Measurements from ENCODE around the gene DHX8.

DHX8 gene

DNA sequence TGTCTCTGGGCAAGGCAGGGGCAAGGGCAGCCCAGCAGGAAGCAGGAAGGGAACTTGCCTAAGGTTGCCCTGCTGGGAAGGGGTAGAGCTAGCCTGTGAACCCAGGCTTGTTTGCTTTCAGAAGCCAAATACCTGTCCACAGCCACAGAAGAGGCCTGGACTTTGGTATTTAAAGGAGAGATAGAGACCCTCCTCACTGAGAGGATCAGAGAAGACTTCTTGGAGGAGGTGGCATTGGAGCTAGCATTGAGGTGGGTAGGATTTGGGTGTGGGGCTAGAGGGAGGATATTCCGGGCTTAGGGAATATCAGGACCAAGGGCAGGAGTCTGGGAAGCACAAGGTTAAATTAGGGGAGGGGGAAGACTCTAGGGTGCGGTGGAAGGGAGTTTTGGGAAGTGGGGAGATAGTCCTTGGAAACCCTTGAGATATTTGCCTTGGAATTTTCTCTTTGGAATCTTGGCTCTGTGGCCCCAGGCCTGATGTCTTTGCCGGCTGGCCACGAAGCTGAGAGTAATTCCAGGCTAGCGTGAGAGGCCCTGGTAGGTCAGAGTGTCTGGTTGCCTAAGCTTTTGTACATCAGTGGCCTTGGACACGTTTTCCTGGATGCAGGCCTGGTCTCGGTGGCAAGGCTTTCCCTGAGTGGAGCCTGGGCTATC, 75.5 kb downstream of the DHX8 start:
- peaks cover 2% of the 10 kb centered on the region for H3K36me3 Mint-ChIP-seq (ENCODE audit: low read depth)
- H3K9me3 Mint-ChIP-seq, result no peaks in the 10 kb centered on the region
- H3K4me1 Mint-ChIP-seq (ENCODE audit: low read depth), result peaks cover 8% of the 10 kb centered on the region
- peaks cover 25% of the 10 kb centered on the region for H3K27me3 Mint-ChIP-seq (ENCODE audit: low read depth)
- H3K27ac Mint-ChIP-seq, result no peak overlapping the region
- no peak overlapping the region for H3K4me3 Mint-ChIP-seq

DNA sequence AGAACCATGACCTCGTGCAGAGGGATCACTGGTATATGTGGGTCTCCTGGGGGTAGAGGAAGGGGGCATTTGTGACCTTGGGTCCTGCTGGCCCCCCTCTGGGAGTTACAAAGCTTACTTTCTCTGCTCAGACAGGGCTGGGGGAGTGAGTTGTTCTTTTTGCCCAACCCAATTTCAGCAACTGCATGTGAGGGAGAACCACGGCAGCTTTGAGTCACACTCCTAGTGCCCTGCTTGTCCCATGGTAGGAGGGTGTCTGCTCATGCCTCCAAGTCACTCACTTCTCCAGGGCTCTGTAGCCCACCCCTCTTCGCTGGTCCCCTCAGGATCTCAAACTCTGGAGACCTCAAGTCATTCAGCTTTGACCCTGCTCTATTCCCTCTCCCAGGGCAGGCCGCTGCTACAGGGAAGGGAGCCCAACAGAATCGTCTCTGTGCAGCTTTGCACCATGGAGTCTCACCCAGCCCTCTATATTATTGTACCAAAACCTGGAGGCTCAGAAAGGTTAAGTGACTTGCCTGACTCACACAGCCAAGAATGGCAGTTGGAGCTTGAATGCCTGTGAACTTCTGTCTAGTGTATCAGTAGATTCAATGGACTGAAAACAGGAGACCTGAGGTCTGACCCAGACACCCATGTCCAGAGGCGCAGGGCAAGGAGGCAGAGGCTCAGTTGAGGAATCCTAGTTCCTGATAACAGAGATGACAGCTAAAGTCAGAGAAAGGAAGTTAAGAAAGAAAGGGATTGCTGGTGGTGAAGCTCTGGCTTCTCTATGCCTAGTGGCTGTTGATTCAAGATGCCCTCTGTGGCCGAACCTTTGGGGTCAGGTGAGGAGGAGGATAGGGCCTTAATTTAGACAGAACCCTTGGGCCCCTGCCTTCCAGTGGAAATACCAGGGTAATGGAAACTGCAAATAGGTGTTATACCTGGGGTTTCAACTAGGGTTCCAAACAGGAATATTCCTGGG, 77.0 kb downstream of the DHX8 start:
- no peak overlapping the region for H3K27ac Mint-ChIP-seq
- peaks cover 8% of the 10 kb centered on the region for H3K4me1 Mint-ChIP-seq (ENCODE audit: low read depth)
- peaks cover 26% of the 10 kb centered on the region for H3K27me3 Mint-ChIP-seq (ENCODE audit: low read depth)
- H3K36me3 Mint-ChIP-seq (ENCODE audit: low read depth), result peaks cover 2% of the 10 kb centered on the region
- no peaks in the 10 kb centered on the region for H3K9me3 Mint-ChIP-seq
- H3K4me3 Mint-ChIP-seq, result no peak overlapping the region

DNA sequence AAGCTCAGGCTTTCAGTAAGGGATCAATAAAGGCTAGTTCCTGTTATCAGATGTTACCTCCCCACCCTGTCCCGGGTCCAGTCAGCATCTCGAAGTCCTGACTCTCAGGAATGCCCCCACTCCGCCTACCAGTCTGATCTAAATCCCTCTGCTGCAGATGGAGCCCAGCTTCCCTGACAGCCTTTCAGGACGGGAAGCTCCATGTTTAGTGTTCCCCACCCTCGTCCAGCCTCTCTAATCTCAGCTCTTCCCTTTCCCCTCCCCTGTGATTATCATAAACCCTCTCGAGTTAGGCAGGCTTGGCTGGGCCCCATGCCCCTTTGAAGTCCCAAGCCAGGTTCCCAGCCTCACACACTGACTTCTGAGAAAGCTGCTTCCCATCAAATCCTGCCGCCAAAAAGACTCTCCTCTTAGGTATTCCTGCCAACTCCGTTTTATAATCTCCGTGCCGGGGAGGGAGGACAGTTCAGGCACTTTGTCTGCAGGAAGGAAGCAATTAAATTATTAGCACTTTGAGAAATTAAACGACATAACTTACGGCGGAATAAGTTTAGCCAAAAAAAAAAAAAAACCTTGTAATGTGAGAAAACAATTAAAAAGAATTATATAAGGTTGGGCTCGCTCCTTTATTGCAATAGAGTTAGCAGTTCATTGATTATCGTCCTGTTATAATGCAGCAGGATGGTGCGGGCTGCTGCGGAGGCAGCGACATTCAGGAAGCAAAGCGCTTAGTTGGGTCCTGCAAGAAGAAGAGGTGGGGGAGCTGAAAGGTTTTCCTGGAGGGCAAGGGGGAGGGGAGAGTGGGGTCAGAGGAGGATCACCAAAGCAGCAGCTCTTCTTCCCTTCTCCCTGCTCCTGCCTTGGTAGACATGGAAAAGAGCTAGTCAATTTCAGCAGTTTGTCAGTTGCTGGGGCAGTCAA, 79.2 kb downstream of the DHX8 start:
- Mint-ChIP-seq H3K36me3 (ENCODE audit: low read depth) (no peaks in the 10 kb centered on the region), H3K9me3 (no peaks in the 10 kb centered on the region), H3K4me1 (ENCODE audit: low read depth) (peaks cover 3% of the 10 kb centered on the region), H3K27me3 (ENCODE audit: low read depth) (peaks cover 26% of the 10 kb centered on the region), H3K4me3 (no peak overlapping the region), H3K27ac (peak overlapping the region; percentile 12)

- peaks cover 26% of the 10 kb centered on the region for H3K27me3 Mint-ChIP-seq (ENCODE audit: low read depth)
- H3K4me3 Mint-ChIP-seq, result no peak overlapping the region
- no peak overlapping the region for H3K27ac Mint-ChIP-seq
- peaks cover 3% of the 10 kb centered on the region for H3K4me1 Mint-ChIP-seq (ENCODE audit: low read depth)
- H3K36me3 Mint-ChIP-seq (ENCODE audit: low read depth), result no peaks in the 10 kb centered on the region
- H3K9me3 Mint-ChIP-seq, result no peaks in the 10 kb centered on the region
Measured at GRCh38 chr17:43563600-43564594, 80.1 kb downstream of the DHX8 start.

- H3K9me3 Mint-ChIP-seq, result no peaks in the 10 kb centered on the region
- no peaks in the 10 kb centered on the region for H3K36me3 Mint-ChIP-seq (ENCODE audit: low read depth)
- no peak overlapping the region for H3K4me3 Mint-ChIP-seq
- no peaks in the 10 kb centered on the region for H3K4me1 Mint-ChIP-seq (ENCODE audit: low read depth)
- H3K27ac Mint-ChIP-seq, result no peak overlapping the region
- H3K27me3 Mint-ChIP-seq (ENCODE audit: low read depth), result peaks cover 9% of the 10 kb centered on the region
Measured at GRCh38 chr17:43568506-43569082, 84.8 kb downstream of the DHX8 start.

GRCh38 chr17:43570518-43570928, 86.7 kb downstream of the DHX8 start:
- no peak overlapping the region for H3K4me3 Mint-ChIP-seq
- no peak overlapping the region for H3K27ac Mint-ChIP-seq
- no peaks in the 10 kb centered on the region for H3K4me1 Mint-ChIP-seq (ENCODE audit: low read depth)
- H3K9me3 Mint-ChIP-seq, result no peaks in the 10 kb centered on the region
- no peaks in the 10 kb centered on the region for H3K36me3 Mint-ChIP-seq (ENCODE audit: low read depth)
- H3K27me3 Mint-ChIP-seq (ENCODE audit: low read depth), result no peaks in the 10 kb centered on the region

- Mint-ChIP-seq H3K4me1 (ENCODE audit: low read depth) (no peaks in the 10 kb centered on the region), H3K27me3 (ENCODE audit: low read depth) (no peaks in the 10 kb centered on the region), H3K36me3 (ENCODE audit: low read depth) (no peaks in the 10 kb centered on the region), H3K27ac (no peak overlapping the region), H3K9me3 (no peaks in the 10 kb centered on the region), H3K4me3 (no peak overlapping the region)
Measured at GRCh38 chr17:43572368-43572980, 88.7 kb downstream of the DHX8 start.

DNA sequence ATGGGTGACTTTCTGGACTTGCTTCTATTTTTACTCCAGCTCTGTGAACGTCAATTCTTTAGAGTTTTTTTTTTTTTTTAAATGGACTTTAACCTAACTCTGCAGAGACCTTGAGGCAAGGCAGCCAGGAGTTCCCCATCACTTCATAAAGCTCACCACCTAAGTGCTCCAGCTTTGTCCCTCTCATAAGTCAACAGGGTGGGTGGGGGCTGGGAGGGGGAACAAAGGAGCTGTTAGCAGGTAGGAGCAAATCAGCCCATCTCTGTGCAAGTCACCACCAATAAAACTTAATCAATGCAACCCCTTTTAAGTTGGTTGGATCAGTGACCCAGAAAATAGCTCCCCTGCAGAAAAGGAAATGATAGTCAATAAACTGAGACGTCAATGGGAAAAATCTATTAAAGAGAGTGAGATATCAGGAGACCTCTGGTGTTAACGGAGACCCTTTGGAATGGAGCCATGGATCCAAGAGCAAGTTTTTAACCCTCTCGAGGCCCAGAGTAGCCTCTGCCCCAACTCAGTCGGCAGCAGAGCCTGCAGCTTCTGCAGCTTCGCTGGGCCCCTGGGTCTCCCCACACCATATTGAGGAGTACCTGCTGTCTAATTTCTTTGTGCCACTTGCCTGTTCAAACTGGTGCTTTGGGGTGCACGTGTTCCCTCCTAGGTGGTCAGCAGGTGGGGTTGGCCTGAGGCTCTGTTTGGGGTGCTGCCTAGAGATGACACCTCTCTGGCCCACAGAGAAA, 90.0 kb downstream of the DHX8 start:
- Mint-ChIP-seq H3K36me3 (ENCODE audit: low read depth) (no peaks in the 10 kb centered on the region), H3K27me3 (ENCODE audit: low read depth) (no peaks in the 10 kb centered on the region), H3K4me1 (ENCODE audit: low read depth) (peaks cover 9% of the 10 kb centered on the region), H3K4me3 (no peak overlapping the region), H3K27ac (no peak overlapping the region), H3K9me3 (no peaks in the 10 kb centered on the region)

DNA sequence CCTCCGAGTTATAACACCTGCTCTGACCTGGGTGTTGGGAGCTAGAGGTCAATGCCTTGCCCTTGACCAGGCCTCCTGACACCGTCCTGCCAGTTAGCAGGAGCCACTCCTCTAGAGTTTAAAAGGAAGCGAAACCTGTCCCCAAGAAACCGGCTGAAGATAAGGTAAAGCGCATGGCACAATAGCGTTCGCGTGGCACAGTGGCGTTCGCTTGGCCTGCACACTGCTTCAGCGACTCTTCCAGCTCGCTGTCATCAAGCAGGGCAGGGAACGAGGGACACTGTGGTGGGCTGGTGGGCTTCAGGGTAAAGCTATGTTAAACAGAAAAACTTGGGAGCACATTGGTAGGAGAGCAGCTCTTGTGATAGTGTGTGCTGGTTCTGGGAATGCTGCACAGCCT, 90.6 kb downstream of the DHX8 start:
- Mint-ChIP-seq H3K9me3 (no peaks in the 10 kb centered on the region), H3K27ac (no peak overlapping the region), H3K4me1 (ENCODE audit: low read depth) (peaks cover 15% of the 10 kb centered on the region), H3K27me3 (ENCODE audit: low read depth) (no peaks in the 10 kb centered on the region), H3K4me3 (no peak overlapping the region), H3K36me3 (ENCODE audit: low read depth) (no peaks in the 10 kb centered on the region)

DNA sequence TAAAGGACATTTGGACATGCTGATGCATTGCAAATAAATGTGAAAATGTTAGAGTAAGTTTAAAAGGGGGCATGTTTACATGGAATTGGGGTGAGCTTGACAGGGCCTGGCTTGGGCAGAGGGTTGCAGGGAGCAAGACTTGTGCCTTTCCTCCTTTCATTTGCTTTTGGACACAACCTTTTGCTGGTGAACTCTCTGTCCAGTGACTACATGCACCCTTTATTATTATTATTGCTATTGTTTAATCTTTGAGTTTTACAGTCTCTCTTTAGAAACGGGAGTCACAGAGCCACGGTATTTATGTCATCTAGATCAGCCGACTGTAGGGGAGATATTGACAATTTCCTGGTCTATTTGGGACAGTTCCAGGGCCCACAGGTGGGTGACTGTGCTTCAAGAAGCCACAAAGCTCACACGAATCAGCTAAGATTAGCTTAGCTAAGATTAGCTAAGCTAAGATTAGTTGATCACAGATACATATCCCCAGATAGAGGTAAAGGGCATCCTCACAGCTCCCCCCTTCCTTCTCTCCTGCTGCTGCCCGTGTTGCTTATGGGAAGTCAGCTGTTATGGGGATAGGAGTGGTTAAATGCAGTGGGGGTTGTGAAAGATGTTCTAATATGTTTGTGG, 91.2 kb downstream of the DHX8 start:
- Mint-ChIP-seq H3K27me3 (ENCODE audit: low read depth) (no peaks in the 10 kb centered on the region), H3K4me3 (no peak overlapping the region), H3K4me1 (ENCODE audit: low read depth) (peaks cover 21% of the 10 kb centered on the region), H3K9me3 (no peaks in the 10 kb centered on the region), H3K27ac (no peak overlapping the region), H3K36me3 (ENCODE audit: low read depth) (no peaks in the 10 kb centered on the region)

Measured in T-helper 1 cell treated with Interleukin-12 subunit alpha and Interleukin-12 subunit beta and Interleukin-4 antibody, amounts not matched to agents 30 μg/mL and 1 μg/mL, for 36 hours (primary cell).